HCT116 (cell line): ENCODE data around the gene CEP43.

Experiments
- CTCF ChIP-seq, 3 experiments: fragments of 200-600 bp in 1 of 3; sonication (generic) in 1 of 3; IDR thresholded peaks in 2 of 3; conservative IDR thresholded peaks in 1 of 3; 2 replicates each; pipeline ENCODE4 v1.5.1; 2012 to 2017; ENCODE audit warnings: low read depth in 2 of 3, low read length in 2 of 3, antibody characterized with exemption in 1 of 3, borderline replicate concordance in 1 of 3, control low read depth in 1 of 3, mild to moderate bottlenecking in 1 of 3, mixed read lengths in 1 of 3, mixed run types in 1 of 3, moderate library complexity in 1 of 3; ENCODE audit not compliant: insufficient read depth in 1 of 3
- POLR2A ChIP-seq: IDR thresholded peaks from 2 replicates; pipeline ENCODE4 v1.7.0; 2011; ENCODE audit warnings: borderline replicate concordance; ENCODE audit not compliant: insufficient read depth, insufficient read length; ENCODE audit errors: extremely low read depth
- ZNF274 ChIP-seq: fragments of 200-500 bp; sonication (Bioruptor generic); IDR thresholded peaks from 2 replicates; pipeline ENCODE4 v1.6.1; 2014; ENCODE audit warnings: mild to moderate bottlenecking, low read depth, low read length, inconsistent platforms

GRCh38 chr6:167013067-167013466, 13.9 kb downstream of the CEP43 start:
- TF ChIP-seq POLR2A: no peak
- TF ChIP-seq CTCF (IDR thresholded peaks at IDR 0.05 in 2 of 3, conservative IDR thresholded peaks at IDR 0.05 in 1 of 3; ENCODE audit: borderline replicate concordance in 1 of 3, insufficient read depth in 1 of 3, low read depth in 2 of 3, low read length in 2 of 3): no peak
- no peak for TF ChIP-seq ZNF274
